HG03280 (cell line): ENCODE data around the gene MRPL23.
"Not testable (repeated sequence)": the region's sequence is repeated elsewhere in the genome, so short reads cannot be mapped to it uniquely, and the experiment has no call there.

ENCODE experiments used
- ATAC-seq: cut with Tn5 transposase; IDR thresholded peaks from one replicate; pipeline ENCODE4 v1.9.1; 2021; ENCODE audit warnings: mild to moderate bottlenecking, moderate library complexity; ENCODE audit not compliant: unreplicated experiment

MRPL23 gene

GRCh38 chr11:1932681-1933080 is 14.5 kb upstream of the MRPL23 start:
- no peak for ATAC-seq

GRCh38 chr11:1933416-1934334 is 13.5 kb upstream of the MRPL23 start:
- no peak for ATAC-seq

GRCh38 chr11:1934335-1935155 is 12.6 kb upstream of the MRPL23 start:
- ATAC-seq, result no peak

GRCh38 chr11:1935156-1936071 is 11.7 kb upstream of the MRPL23 start:
- ATAC-seq, result no peak

GRCh38 chr11:1936072-1936780 is 10.9 kb upstream of the MRPL23 start:
- ATAC-seq, result no peak

- no peak for ATAC-seq
Measured at GRCh38 chr11:1936781-1937615, 10.1 kb upstream of the MRPL23 start.

- no peak for ATAC-seq
Measured at GRCh38 chr11:1937616-1938342, 9.4 kb upstream of the MRPL23 start.

GRCh38 chr11:1938343-1939005 is 8.7 kb upstream of the MRPL23 start:
- ATAC-seq, result no peak

GRCh38 chr11:1939006-1939625 is 8.0 kb upstream of the MRPL23 start:
- ATAC-seq, result no peak

- not testable (repeated sequence) for ATAC-seq
Measured at GRCh38 chr11:1939788-1940187, 7.3 kb upstream of the MRPL23 start.

- ATAC-seq, result no peak
Measured at GRCh38 chr11:1942558-1943260, 4.4 kb upstream of the MRPL23 start.

- ATAC-seq, result no peak
Measured at GRCh38 chr11:1943576-1943975, 3.6 kb upstream of the MRPL23 start.

GRCh38 chr11:1943977-1944376 is 3.2 kb upstream of the MRPL23 start:
- ATAC-seq, result no peak

GRCh38 chr11:1947592-1948237 is 583 bp downstream of the MRPL23 start:
- ATAC-seq, result no peak

GRCh38 chr11:1948389-1948788 is 1.3 kb downstream of the MRPL23 start:
- no peak for ATAC-seq

GRCh38 chr11:1949302-1949701 is 2.2 kb downstream of the MRPL23 start:
- no peak for ATAC-seq

- ATAC-seq, result no peak
Measured at GRCh38 chr11:1949922-1950321, 2.8 kb downstream of the MRPL23 start.
